Measurements from ENCODE around the gene COL8A1.
A peak's percentile ranks its signal among the peaks of the same experiment; 100 is the strongest.

Gene COL8A1

GRCh38 chr3:99696497-99696896 lies 58.1 kb downstream of the COL8A1 start:
- no peak for DNase-seq (ENCODE audit: low read depth)
- TF ChIP-seq CTCF (IDR thresholded peaks at IDR 0.05; ENCODE audit: low read depth, low read length, missing control alignments), result no peak
- no peak overlapping the region for H3K4me3 ChIP-seq (ENCODE audit: low read depth, low read length)
- in situ Hi-C loops (cut with HindIII; ENCODE audit: low sequenced_read_pairs), result no loop called here

- in situ Hi-C loops (cut with HindIII; ENCODE audit: low sequenced_read_pairs), result no loop called here
- no peak overlapping the region for H3K4me3 ChIP-seq (ENCODE audit: low read depth, low read length)
- TF ChIP-seq CTCF (IDR thresholded peaks at IDR 0.05; ENCODE audit: low read depth, low read length, missing control alignments), result no peak
- DNase-seq (ENCODE audit: low read depth), result no peak
These were observed 58.9 kb downstream of the COL8A1 start for GRCh38 chr3:99697250-99697649.

GRCh38 chr3:99698932-99699331 lies 60.5 kb downstream of the COL8A1 start:
- in situ Hi-C loops (cut with HindIII; ENCODE audit: low sequenced_read_pairs), result no loop called here

GRCh38 chr3:99699841-99700240 lies 61.4 kb downstream of the COL8A1 start:
- TF ChIP-seq CTCF (IDR thresholded peaks at IDR 0.05; ENCODE audit: low read depth, low read length, missing control alignments), result no peak
- peak; percentile 44 for DNase-seq (ENCODE audit: low read depth)
- no peak overlapping the region for H3K4me3 ChIP-seq (ENCODE audit: low read depth, low read length)
- in situ Hi-C loops (cut with HindIII; ENCODE audit: low sequenced_read_pairs), result no loop called here

More at GRCh38 chr3:99698932-99699331, 60.5 kb downstream of the COL8A1 start:
- no peak for DNase-seq (ENCODE audit: low read depth)
- no peak overlapping the region for H3K4me3 ChIP-seq (ENCODE audit: low read depth, low read length)
- TF ChIP-seq CTCF (IDR thresholded peaks at IDR 0.05; ENCODE audit: low read depth, low read length, missing control alignments), result no peak

GRCh38 chr3:99700631-99701268 lies 62.4 kb downstream of the COL8A1 start:
- H3K4me3 ChIP-seq (ENCODE audit: low read depth, low read length), result no peak overlapping the region
- DNase-seq (ENCODE audit: low read depth), result no peak
- in situ Hi-C loops (cut with HindIII; ENCODE audit: low sequenced_read_pairs), result no loop called here
- no peak for TF ChIP-seq CTCF (IDR thresholded peaks at IDR 0.05; ENCODE audit: low read depth, low read length, missing control alignments)

- no peak overlapping the region for H3K4me3 ChIP-seq (ENCODE audit: low read depth, low read length)
- DNase-seq (ENCODE audit: low read depth), result no peak
- no peak for TF ChIP-seq CTCF (IDR thresholded peaks at IDR 0.05; ENCODE audit: low read depth, low read length, missing control alignments)
- in situ Hi-C loops (cut with HindIII; ENCODE audit: low sequenced_read_pairs), result no loop called here
These were observed 64.9 kb downstream of the COL8A1 start for GRCh38 chr3:99702953-99703943.
